Putamen (tissue), 1 donor: ENCODE results near the gene NEK10.

ENCODE experiments used
- DNase-seq: peaks from one replicate; pipeline ENCODE4 v3.0.0-alpha.2; 2016; ENCODE audit warnings: low spot score

Gene NEK10

DNA sequence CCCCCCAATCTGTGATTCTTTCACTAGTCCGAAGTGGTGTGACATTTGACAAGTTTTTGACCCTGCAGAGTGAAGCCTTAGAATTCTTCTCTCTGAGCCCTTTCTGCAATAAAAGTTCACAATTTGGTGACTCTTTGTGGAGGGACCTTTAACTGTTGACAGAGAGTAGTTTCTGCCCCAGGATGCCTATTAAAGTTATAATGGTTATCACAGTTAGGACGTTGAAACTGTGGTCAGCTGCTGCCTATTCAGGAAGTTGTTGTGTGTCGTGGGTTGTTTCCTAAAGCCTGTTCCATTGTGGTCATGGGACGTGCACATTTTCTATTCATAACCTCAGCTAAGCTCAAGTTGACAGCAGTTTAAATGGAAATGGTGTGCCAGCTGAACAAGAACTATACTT is 274.5 kb downstream of the NEK10 start:
- DNase-seq = no peak

DNA sequence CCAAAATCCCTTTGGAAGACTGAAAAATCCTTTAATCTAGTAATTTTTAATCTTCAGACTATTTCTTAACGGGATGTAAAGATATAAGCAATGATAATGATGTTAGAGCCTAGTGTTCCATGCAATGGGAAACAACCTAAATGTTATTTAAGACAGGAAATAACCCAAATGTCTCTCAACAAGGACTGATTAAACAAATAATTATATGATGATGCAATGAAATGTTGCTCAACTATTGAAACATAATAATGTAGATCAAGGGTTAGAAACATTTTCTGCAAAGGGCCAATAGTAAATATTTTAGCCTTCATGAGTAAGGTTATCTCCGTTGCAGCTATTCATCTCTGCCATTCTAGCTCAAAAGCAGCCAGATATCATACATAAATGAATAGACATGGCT is 275.4 kb downstream of the NEK10 start:
- no peak for DNase-seq

DNA sequence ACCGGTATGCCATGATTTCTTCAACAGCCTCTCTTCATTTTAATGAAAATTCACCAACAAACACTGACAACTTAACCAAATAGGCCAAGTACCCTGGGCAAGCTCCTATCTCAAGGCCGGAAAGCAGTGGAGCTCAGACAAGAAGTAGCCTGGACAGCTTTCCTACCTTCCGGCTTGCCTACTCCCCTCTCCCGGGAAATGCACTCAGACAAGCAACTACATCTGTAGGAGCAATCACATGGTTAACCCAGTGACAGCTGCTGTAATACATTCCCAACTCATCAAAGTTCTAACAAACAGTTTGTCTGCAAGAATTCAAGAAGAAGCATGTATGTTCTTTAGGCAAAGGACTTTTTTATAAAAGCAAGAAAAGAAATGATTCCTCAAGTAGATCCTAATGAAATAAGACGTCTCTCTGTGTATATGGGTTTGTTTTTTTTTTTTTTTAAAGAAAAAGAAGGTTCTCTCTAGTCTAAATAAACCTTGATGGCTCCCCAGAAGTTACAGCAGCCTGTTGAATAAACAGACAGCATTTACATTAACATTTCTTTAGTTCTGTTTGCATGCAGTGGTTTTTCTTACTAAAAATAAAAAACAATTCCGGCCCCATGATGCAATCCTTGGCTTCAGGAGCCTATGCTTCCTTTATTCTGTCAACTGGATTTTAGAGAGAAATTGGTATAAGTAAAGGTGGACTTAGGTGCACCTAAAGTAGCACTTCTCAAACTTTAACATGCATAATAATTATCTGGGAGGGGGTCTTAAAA is 278.7 kb downstream of the NEK10 start:
- DNase-seq = no peak

DNA sequence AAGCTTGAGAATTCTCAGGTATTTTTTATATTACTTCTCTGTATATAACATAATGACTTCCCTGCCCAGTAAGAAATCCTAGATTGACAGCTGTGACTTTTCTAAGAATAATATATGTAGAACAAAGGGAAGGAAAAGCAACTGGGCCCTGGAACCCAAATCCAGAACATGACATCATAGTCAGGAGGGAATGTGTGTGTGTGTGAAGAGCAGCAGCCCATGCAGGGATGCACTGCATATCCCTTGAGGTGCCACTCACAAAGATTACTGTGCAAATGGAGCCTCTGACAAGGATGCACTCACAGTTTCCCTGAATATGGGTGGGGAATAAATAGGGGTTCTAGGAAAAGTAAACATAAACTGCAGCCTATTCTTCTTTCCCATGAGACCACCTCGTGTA is 279.5 kb downstream of the NEK10 start:
- no peak for DNase-seq

DNA sequence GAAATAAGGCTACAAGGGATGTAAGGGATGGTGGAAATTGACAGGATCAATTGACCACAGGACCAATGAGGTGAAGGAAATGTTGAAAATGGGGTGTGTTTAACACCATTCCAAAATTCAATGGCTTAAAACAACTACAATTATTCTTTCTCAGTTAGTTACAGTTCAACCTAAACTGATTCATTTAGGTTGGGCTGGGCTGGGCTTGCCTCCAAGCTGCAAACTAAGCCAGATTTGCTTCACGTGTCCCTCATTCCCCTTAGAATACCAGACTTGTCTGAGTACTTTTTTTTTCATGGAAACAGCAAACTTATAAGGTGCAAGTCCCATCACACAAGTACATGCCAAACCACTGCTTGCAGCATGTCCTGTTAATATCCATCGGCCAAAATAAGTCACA is 280.1 kb downstream of the NEK10 start:
- no peak for DNase-seq

DNA sequence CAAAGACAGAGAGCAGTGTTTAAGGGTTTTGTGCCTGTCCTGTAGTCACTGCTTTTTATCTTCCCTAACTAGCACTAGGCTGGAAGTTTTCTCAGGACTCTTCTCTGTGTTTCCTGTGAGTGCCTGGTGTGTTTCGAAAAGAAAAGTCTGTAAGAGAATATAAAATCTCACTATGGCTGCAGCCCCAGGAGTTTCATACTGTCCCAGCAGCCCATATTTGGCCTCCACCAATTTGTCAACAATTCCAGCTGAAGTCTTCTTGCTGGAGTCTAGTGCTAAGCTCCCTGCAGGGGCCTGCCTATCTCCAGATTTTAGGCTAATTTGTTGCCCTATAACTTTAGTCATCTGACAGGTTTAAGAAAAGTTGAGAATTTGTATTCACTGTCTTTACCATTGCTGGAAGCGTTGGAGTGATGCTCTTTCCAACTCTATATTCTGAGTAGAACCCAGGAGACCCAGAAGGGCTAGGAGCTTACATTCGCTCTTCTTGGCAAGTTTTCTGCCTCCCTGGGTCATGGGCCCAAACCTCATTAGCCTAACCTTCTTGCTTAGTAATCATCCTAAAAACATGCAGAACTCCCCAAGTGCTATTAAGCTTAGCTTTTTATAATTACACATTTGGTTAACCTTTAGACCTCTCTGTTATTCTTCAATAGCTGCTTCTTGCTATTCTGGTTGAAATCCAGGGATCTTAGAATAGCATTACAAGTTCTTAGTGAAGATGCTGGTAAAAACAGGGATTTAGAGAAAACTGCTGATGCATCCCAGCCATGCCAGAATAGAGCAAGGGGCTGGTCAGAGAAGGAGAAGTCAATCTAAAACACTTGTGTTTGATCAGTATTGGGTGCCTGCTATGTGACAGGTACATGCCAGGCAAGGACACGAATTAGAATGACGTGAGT is 283.1 kb downstream of the NEK10 start:
- no peak for DNase-seq

DNA sequence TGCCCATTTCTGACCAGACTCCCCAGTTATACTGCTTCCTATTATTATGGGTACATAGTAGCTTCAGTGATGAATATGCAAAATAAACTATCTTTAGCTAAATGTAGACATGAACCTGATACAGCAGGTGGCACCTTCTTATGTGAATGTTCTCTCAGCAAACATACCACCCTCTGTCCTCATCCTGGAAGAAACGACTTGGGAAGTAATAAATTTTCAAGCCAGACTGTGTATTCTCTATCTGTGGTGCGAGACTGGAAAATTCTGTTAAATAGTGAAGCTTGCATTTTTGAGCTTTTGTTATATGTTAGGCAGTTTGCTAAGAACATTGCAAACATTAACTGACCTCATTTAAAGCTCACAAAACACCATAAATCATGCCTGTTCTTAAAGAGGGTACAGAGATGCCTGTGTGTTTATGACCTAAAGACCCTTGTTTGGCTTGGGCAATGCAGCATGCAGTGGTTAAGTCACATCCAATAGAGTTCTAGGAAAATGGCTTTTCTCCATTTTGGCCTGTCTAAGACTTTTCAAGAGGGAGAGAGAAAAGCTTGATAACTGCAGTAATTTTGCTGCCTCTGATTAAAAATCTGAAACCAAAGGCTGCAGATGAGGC is 287.1 kb downstream of the NEK10 start:
- DNase-seq = no peak

DNA sequence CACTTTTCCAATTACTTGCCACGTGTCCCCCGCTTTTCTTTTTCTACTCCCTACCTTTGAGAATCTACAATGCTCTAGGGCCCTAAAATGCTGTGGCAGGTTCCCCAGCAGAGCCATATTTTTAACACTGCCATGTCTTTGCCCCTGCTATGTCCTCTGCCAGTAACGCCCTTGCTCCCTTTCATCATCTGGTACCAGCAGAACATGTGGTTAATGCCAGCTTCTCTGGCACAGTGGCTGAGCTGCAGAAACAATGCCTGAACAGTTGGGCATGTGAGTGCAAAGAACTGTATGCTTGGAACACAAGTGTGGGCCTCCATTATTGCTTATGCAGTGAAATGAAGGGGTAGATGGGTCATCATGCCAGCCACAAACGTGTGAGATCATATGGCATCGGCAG is 287.6 kb downstream of the NEK10 start:
- no peak for DNase-seq

DNA sequence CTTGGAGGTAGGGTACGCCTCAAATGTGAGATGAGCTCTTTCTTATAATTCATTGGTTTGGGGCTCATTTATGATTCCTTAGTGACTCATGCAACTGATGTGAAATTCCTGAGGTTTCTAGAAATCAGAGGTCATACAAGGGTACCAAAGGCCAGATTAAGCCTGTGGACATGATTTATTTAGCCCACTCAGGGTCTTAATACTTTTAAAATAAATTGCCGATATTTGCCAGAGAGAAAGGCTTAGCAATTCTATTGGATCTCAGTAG is 289.0 kb downstream of the NEK10 start:
- no peak for DNase-seq

DNA sequence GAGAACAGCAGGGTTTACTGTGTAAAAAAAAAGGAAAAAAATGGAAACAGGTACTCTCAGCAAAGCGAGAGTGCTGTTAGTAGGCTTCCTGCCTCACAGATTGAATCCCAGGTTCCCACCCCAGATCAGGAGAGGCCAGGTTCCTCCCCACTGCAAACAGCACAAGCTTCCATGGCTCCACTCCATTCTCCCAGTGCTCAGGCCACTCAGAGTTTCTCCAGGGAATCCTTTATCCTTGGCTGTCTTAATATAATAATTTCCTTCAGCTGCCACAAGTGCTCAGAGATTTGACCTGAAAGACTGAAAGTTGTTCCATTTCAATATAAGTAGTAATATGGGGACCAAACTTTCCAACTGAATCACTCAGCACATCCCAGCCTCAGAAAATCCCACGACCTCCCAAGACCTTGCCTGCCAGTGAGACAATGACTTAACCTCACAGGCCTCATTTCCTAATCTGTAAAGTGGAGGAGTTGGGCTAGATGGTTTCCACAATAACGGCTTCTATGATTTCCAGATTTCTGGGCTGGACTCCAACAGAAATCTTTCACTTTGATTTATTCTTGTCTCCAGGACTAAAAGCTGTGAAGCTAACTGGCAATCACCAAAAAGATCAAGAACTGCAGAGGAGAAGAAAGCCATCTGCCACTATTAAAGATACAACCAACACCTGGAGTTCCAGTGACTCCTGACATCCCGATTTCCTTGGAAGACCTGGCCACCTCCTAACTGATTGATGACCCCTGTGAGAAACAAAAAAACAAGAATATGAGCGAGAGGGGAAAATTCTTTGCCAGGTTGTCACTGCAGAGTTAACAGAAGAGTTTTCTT is 289.5 kb downstream of the NEK10 start:
- DNase-seq = no peak

DNA sequence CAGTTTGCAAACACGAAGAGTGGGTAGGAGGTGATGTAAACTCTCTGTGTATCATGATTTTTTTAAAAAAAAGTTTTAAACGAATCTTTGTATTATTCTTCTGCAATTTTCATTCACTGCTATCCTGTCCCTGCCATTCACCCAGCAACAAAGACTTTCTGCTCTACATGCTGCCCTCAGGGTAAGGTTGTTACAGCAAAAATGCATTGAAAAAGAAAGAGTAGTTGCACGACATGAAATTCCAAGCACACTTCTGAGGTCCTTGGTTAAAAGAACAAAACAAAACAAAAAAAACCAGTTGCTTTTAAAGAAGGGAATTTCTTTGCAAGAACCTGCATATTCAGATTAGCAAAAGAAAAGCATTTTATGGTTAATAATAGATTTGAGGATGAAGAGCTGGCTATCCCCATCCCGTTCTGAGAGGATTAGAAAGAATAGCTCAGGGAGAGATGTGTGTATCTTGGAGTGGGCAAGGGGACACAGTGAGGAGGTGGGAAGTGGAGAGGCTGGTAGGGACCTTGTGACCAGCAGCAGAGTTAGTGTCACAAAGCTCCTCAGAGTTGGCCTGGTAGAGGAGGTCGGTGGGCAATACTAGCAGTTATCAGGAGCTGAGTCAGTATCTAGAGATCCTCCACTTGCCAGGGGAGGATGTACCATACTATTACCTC is 290.8 kb downstream of the NEK10 start:
- DNase-seq = no peak

DNA sequence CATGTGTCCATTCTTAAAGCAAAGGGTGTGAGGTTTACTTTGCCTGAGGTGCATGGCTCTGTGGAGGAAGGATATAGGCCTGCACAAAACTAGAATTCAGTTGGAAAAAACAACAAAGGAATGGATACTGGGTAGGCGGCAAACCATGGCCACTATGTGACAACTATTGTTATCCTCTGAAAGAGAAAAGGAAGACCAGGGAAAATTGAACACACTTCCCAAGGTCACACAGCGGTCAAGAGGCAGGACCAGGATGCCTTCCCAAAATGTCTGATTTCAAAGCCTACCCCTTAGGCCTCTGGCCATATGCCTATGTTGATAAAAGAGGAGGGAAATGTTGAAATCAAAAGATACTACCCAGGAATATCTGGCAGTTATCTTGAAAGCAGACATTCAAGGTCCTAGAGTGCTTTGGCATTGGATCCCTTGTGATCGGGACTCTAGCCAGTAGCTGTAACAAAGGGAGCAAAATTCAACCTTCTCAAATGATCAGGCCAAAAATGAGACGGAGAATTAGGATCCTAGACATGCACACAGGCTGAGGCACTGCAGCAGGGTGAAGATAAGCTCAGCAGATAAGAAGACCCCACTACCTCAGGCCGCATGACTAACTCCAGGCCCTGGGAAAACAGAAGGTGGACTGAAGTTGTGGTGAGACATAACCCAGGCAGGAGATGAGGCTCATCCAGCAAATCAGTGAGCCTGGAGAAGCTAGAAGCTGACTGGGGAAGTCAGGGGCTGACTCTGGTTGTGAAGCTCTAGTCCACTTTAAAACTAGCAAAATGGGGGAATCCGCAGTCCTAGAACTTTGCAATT is 292.2 kb downstream of the NEK10 start:
- no peak for DNase-seq

DNA sequence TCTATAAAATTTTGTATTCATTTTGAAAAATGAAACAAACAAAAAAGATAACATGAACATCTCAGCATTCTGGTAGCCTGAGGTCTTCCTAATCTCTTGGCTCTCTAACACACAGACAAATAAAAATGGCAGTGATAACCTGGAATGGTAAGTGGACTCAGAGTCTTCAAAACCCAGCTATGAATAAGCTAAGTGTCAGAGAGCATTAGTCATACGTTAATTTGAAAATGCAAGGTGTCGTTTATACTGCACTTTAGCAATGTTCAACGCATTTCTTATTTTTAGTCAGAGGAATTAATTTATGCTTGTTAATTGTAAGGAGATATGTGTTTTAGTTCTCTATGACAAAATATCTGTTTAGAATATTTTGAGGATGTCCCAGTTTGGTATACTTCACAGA is 294.3 kb downstream of the NEK10 start:
- no peak for DNase-seq

DNA sequence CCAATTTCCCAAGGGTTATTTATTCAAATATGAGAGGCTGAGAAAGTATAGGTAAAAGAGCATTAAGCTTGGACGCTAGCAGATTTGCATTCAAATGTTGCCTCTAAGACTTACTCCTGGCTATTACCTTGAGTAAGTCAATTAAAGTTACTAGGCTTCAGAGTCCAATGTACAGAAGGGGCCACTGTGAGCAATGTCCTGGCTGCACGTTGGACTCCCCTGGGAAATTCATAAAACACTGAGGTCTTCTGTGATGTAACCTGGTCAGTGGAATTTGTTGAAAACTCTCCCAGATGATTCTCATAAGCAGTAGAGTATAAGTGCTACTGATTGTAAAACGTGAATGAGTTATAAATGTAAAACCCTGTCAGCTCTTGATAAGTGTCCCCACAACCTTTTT is 295.3 kb downstream of the NEK10 start:
- DNase-seq = no peak

DNA sequence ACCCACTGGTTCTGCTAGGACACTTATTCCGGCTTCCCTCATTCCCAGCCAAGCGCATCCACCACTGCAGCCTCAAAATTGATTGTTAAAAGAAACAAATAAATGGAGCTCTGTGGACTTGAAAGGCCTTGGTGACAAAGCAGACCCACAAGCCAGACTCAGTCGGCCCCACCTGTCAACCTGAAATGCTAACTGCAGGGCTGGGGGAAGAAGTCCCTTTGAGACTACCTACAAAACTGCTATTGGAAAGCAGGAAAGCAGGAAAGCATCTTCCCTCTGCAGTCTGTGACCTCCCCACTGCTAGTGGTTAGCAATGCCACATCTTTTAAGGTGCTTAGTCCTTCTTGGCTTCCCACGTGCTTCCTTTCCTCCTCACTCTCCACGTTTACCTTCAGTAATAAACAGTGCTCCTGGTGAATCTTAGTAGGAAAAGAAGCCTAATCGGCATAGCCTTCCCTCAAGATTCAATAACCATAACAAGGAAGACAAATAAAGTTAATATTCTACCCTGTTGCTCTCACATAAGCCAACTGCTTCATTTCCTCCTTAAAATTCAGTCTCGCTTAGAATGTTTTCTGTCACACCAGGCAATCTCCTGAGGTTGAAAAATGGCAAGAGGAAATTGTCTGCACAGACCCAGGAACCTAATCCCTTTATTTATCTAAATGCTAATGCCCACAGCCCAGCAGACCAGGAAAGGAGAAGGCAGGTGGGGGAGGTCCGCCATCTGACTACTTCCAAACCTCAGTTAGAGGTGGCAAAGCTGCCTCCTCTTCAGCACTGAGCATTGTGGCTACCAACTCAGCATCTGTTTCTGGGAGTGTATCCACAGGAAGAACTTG is 296.2 kb downstream of the NEK10 start:
- no peak for DNase-seq

DNA sequence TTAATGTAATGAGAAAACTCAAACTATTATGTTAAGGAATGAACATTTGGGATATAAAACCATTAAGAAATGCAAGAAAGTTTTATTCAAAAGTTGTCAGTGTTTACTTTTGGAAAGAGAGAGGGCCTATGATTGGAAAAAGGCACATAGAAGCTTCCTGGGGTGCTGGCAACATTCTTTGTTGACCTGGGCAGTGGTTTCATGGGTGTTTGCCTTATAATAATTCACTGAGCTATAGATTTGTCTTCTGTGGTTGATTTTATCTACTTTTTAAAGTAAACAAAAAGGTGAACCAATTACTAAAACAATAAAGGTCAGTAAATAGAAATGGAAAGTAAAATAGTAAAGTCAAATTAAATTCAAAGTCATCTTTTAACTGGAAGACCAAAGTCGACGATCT is 308.8 kb downstream of the NEK10 start:
- DNase-seq = no peak
